Ovary (tissue), 9 donors: ENCODE data around the gene CSNK2B. TPM values are rescaled to one million over a fixed set of nuclear protein-coding genes. Genes with fewer than 3 reads are reported as not detected.
A peak's percentile ranks its signal among the peaks of the same experiment; 100 is the strongest.

Experiments used
- DNase-seq, 5 donors: peaks; one replicate each; pipeline ENCODE4 v3.0.0-alpha.2; 2019 to 2020
- H3K27ac ChIP-seq, 2 donors: fragments of 200-600 bp; one replicate each; pipeline versions ENCODE4 v1.5.1 to v1.8.0; 2019 to 2022
- H3K27me3 ChIP-seq: fragments of 200-600 bp; one replicate; pipeline ENCODE4 v1.8.0; 2022
- H3K36me3 ChIP-seq: fragments of 200-600 bp; sonication (generic); one replicate; pipeline ENCODE4 v1.5.1; 2019
- H3K4me1 ChIP-seq: one replicate; pipeline ENCODE4 v1.8.1; 2013; ENCODE audit warnings: mild to moderate bottlenecking, moderate library complexity; ENCODE audit not compliant: insufficient read depth
- H3K4me3 ChIP-seq: fragments of 200-600 bp; sonication (generic); one replicate; pipeline ENCODE4 v1.5.1; 2017
- H3K9me3 ChIP-seq, 2 donors: fragments of 200-600 bp in 1 of 2; sonication (generic) in 1 of 2; one replicate each; pipeline versions ENCODE4 v1.5.1 to v1.8.1; 2013 to 2019; ENCODE audit warnings: mild to moderate bottlenecking in 1 of 2, moderate library complexity in 1 of 2
- CTCF ChIP-seq, 3 donors: fragments of 450-650 bp in 2 of 3; fragments of 200-600 bp in 1 of 3; IDR thresholded peaks; one replicate each; pipeline versions ENCODE4 v1.5.1 to v1.8.0; 2016 to 2022; ENCODE audit warnings: antibody characterized with exemption in 3 of 3, mild to moderate bottlenecking in 1 of 3
- EP300 ChIP-seq: sonication (generic); formaldehyde crosslinking; IDR thresholded peaks from one replicate; pipeline ENCODE4 v1.6.1; 2017; ENCODE audit warnings: antibody characterized with exemption
- POLR2A ChIP-seq: fragments of 450-650 bp; IDR thresholded peaks from one replicate; pipeline ENCODE4 v1.6.1; 2017; ENCODE audit warnings: antibody characterized with exemption, mild to moderate bottlenecking, moderate library complexity
- WGBS, 3 donors: extraction: QIAGEN DNeasy Blood & Tissue Kit in 1 of 3; methylation state at CpG; one replicate each; pipeline versions ENCODE4 v1.1.5 to v1.1.7; 2013 to 2017; 5-methylcytosine and 5-hydroxymethylcytosine counted together
- intact Hi-C, 4 donors: fragments of 100-400 bp; cut with DNase I; formaldehyde crosslinking; loops; one replicate each; pipeline versions ENCODE4 v1.11.0 to v1.15.1; 2022 to 2023
- microRNA-seq, 3 donors: library from miRNA; unstranded; fragments of <30 nt; microRNA quantifications; one replicate each; pipeline versions ENCODE4 to v1.2.0, GENCODE V29; 2019 to 2020
- polyA plus RNA-seq, 2 donors: library from polyadenylated mRNA; stranded (reverse); fragments of 200-250 nt in 1 of 2; fragments of 350-450 nt in 1 of 2; fragmentation: Illumina TruSeq in 1 of 2; extraction: RNeasy Lipid Tissue Mini Kit (QIAGEN cat#74804) in 1 of 2; gene quantifications; one replicate each; pipeline ENCODE4 v1.2.3, GENCODE V29; 2013 to 2014
- small RNA-seq: library from RNA; depleted of rRNA; stranded (forward); fragments of <200 nt; gene quantifications from one replicate; pipeline ENCODE3, GENCODE V24; 2016
- total RNA-seq, 7 donors: library from RNA; depleted of rRNA in 2 of 7; stranded (reverse); fragments of >200 nt in 2 of 7; fragmentation: NEBNext Ultra II Directional in 3 of 7; extraction: Animal tissue kit (Norgen Biotek cat#: 25700) in 3 of 7; gene quantifications; one replicate each; pipeline versions ENCODE4 v1.1.0 to v1.2.4, GENCODE V29; 2016 to 2023
- donor health status: DM: no; HTN: no; CAD: no; lungs with moderate emphysema.
- donor health status: DM: no; HTN: no; CAD: no.
- donor health status: Bipolar disorder and iron deficiency.
- donor health status: DM: yes; HTN: yes; CAD: no.
- donor health status: DM: no; HTN: no; CAD: no.
- donor health status: DM: yes; HTN: yes; CAD: no.

The CSNK2B gene
- total and polyA plus RNA-seq, 9 donors, result 120 to 258 (median 144) TPM

- Histone ChIP-seq H3K36me3 (no peaks in the 10 kb centered on the region), H3K4me3 (no peak overlapping the region), H3K27me3 (no peaks in the 10 kb centered on the region), H3K9me3 (no peaks in the 10 kb centered on the region), H3K4me1 (no peaks in the 10 kb centered on the region), H3K27ac (no peak overlapping the region)
- no peak for DNase-seq
- 69 to 75% (median 72%) methylated on average over 10 of the region's 10 CpGs for WGBS, 3 donors
- intact Hi-C loops, result no loop called here
- no peak for TF ChIP-seq POLR2A
Measured at GRCh38 chr6:31717499-31718222, 51.8 kb downstream of the CSNK2B start.

- Histone ChIP-seq H3K4me1 (no peaks in the 10 kb centered on the region), H3K4me3 (no peak overlapping the region), H3K27me3 (no peaks in the 10 kb centered on the region), H3K9me3 (no peaks in the 10 kb centered on the region), H3K36me3 (no peaks in the 10 kb centered on the region), H3K27ac (no peak overlapping the region)
- intact Hi-C loops, result no loop called here
- TF ChIP-seq CTCF (IDR thresholded peaks at IDR 0.05) (no peak), POLR2A (no peak), EP300 (no peak)
- no peak for DNase-seq
- WGBS, 3 donors, result 71 to 85% (median 81%) methylated on average over 1 of the region's 1 CpG
Measured at GRCh38 chr6:31718265-31718664, 52.4 kb downstream of the CSNK2B start.

- Histone ChIP-seq H3K4me1 (no peaks in the 10 kb centered on the region), H3K9me3 (no peaks in the 10 kb centered on the region), H3K4me3 (no peak overlapping the region), H3K27ac (no peak overlapping the region), H3K27me3 (no peaks in the 10 kb centered on the region), H3K36me3 (no peaks in the 10 kb centered on the region)
- no peak for TF ChIP-seq EP300
- TF ChIP-seq CTCF (IDR thresholded peaks at IDR 0.05), result no peak
- TF ChIP-seq POLR2A, result no peak
- WGBS, 3 donors, result 60 to 80% (median 70%) methylated on average over 6 of the region's 6 CpGs
- intact Hi-C loops, result no loop called here
- DNase-seq, result no peak
Measured at GRCh38 chr6:31719001-31719400, 53.1 kb downstream of the CSNK2B start.

Small RNA genes lying within 50 kb of the gene (microRNA-seq; reads per million reads assigned to microRNA genes)
- 0.18 to 0.75 (median 0.63) reads per million in 3 donors for gene MIR4646
- gene MIR6832, result 0 to 0.18 (median 0) reads per million in 3 donors

Small RNA genes lying within 50 kb of the gene (small RNA-seq; reads per million reads assigned to genes)
- gene LY6G6D (not detected), gene MIR4646 (not detected), gene MIR6832 (not detected), gene RF00019 (not detected), gene SNORA38 (2.1 reads per million, percentile 72 among the genes with 10 or more reads in this experiment)

Other genes with a start within 250 kb of the CSNK2B start
Only the 30 nearest of the 37 such genes appear.
- not detected for gene MCCD1, start 137.1 kb upstream of the CSNK2B start, total RNA-seq
- gene MCCD1, start 137.1 kb upstream of the CSNK2B start, polyA plus RNA-seq, result not detected
- gene DDX39B, start 124.1 kb upstream of the CSNK2B start, total RNA-seq, result 100 to 1,000 TPM; 212 to 404 (median 362) TPM
- gene DDX39B, start 124.1 kb upstream of the CSNK2B start, polyA plus RNA-seq, result 100 to 1,000 TPM; 219 to 278 TPM
- 1 to 10 TPM in 6 of 7 donors, under 1 TPM in 1; 0.93 to 3.7 (median 2.3) TPM for gene ATP6V1G2, start 119.5 kb upstream of the CSNK2B start, total RNA-seq
- gene ATP6V1G2, start 119.5 kb upstream of the CSNK2B start, polyA plus RNA-seq, result 1 to 10 TPM; 3.0 to 9.3 TPM
- gene NFKBIL1, start 118.5 kb upstream of the CSNK2B start, total RNA-seq, result 10 to 100 TPM; 23.6 to 32.4 (median 27.5) TPM
- 10 to 100 TPM in 1 of 2 donors, 1 to 10 TPM in 1; 8.2 to 46.0 TPM for gene NFKBIL1, start 118.5 kb upstream of the CSNK2B start, polyA plus RNA-seq
- gene LTA, start 93.8 kb upstream of the CSNK2B start, total RNA-seq, result 1 to 10 TPM in 1 of 7 donors, under 1 TPM in 1, not detected in 5; 0.18 to 1.3 TPM
- gene LTA, start 93.8 kb upstream of the CSNK2B start, polyA plus RNA-seq, result under 1 TPM; 0.17 to 0.43 TPM
- 1 to 10 TPM in 2 of 7 donors, under 1 TPM in 3, not detected in 2; 0.24 to 3.0 (median 0.56) TPM for gene TNF, start 90.5 kb upstream of the CSNK2B start, total RNA-seq
- 1 to 10 TPM in 1 of 2 donors, not detected in 1; 1.0 TPM for gene TNF, start 90.5 kb upstream of the CSNK2B start, polyA plus RNA-seq
- 1 to 10 TPM in 1 of 7 donors, under 1 TPM in 3, not detected in 3; 0.42 to 1.8 (median 0.62) TPM for gene LTB, start 83.7 kb upstream of the CSNK2B start, total RNA-seq
- gene LTB, start 83.7 kb upstream of the CSNK2B start, polyA plus RNA-seq, result under 1 TPM; 0.48 to 0.73 TPM
- gene LST1, start 79.8 kb upstream of the CSNK2B start, total RNA-seq, result 10 to 100 TPM in 3 of 7 donors, 1 to 10 TPM in 4; 3.8 to 34.0 (median 8.6) TPM
- gene LST1, start 79.8 kb upstream of the CSNK2B start, polyA plus RNA-seq, result 10 to 100 TPM in 1 of 2 donors, 1 to 10 TPM in 1; 8.1 to 12.2 TPM
- under 1 TPM in 1 of 7 donors, not detected in 6; 0.59 TPM for gene NCR3, start 73.1 kb upstream of the CSNK2B start, total RNA-seq
- gene NCR3, start 73.1 kb upstream of the CSNK2B start, polyA plus RNA-seq, result under 1 TPM in 1 of 2 donors, not detected in 1; 0.27 TPM
- gene AIF1, start 50.8 kb upstream of the CSNK2B start, total RNA-seq, result 10 to 100 TPM in 4 of 7 donors, 1 to 10 TPM in 3; 4.5 to 26.6 (median 12.9) TPM
- gene AIF1, start 50.8 kb upstream of the CSNK2B start, polyA plus RNA-seq, result 10 to 100 TPM; 24.5 to 82.4 TPM
- 100 to 1,000 TPM in 5 of 7 donors, 10 to 100 TPM in 2; 48.5 to 222 (median 180) TPM for gene PRRC2A, start 45.4 kb upstream of the CSNK2B start, total RNA-seq
- 100 to 1,000 TPM in 1 of 2 donors, 10 to 100 TPM in 1; 64.8 to 104 TPM for gene PRRC2A, start 45.4 kb upstream of the CSNK2B start, polyA plus RNA-seq
- gene BAG6, start 13.4 kb upstream of the CSNK2B start, total RNA-seq, result 100 to 1,000 TPM; 113 to 246 (median 209) TPM
- gene BAG6, start 13.4 kb upstream of the CSNK2B start, polyA plus RNA-seq, result 100 to 1,000 TPM; 140 to 170 TPM
- gene APOM, start 10.2 kb upstream of the CSNK2B start, total RNA-seq, result 1 to 10 TPM; 1.3 to 7.2 (median 4.0) TPM
- 1 to 10 TPM; 1.5 to 7.7 TPM for gene APOM, start 10.2 kb upstream of the CSNK2B start, polyA plus RNA-seq
- 10 to 100 TPM; 13.9 to 26.2 (median 22.6) TPM for gene C6orf47, start 5.3 kb upstream of the CSNK2B start, total RNA-seq
- 10 to 100 TPM; 15.9 to 17.6 TPM for gene C6orf47, start 5.3 kb upstream of the CSNK2B start, polyA plus RNA-seq
- gene GPANK1, start 1.1 kb upstream of the CSNK2B start, total RNA-seq, result 10 to 100 TPM; 14.6 to 19.9 (median 16.5) TPM
- gene GPANK1, start 1.1 kb upstream of the CSNK2B start, polyA plus RNA-seq, result 10 to 100 TPM; 25.1 to 26.6 TPM
- 10 to 100 TPM in 5 of 7 donors, 1 to 10 TPM in 2; 8.5 to 28.4 (median 13.1) TPM for gene LY6G5B, start 3.9 kb downstream of the CSNK2B start, total RNA-seq
- gene LY6G5B, start 3.9 kb downstream of the CSNK2B start, polyA plus RNA-seq, result 10 to 100 TPM; 11.4 to 15.0 TPM
- gene LY6G5C, start 15.0 kb downstream of the CSNK2B start, total RNA-seq, result 1 to 10 TPM in 6 of 7 donors, not detected in 1; 1.2 to 2.3 (median 2.0) TPM
- gene LY6G5C, start 15.0 kb downstream of the CSNK2B start, polyA plus RNA-seq, result 1 to 10 TPM; 2.7 to 3.7 TPM
- 10 to 100 TPM; 31.1 to 60.4 (median 37.6) TPM for gene ABHD16A, start 37.2 kb downstream of the CSNK2B start, total RNA-seq
- 10 to 100 TPM; 25.4 to 35.2 TPM for gene ABHD16A, start 37.2 kb downstream of the CSNK2B start, polyA plus RNA-seq
- gene LY6G6F, start 40.8 kb downstream of the CSNK2B start, total RNA-seq, result not detected
- not detected for gene LY6G6F, start 40.8 kb downstream of the CSNK2B start, polyA plus RNA-seq
- gene LY6G6D, start 49.3 kb downstream of the CSNK2B start, total RNA-seq, result not detected
- gene LY6G6D, start 49.3 kb downstream of the CSNK2B start, polyA plus RNA-seq, result not detected
- 1 to 10 TPM in 2 of 7 donors, not detected in 5; 1.0 to 4.9 TPM for gene LY6G6C, start 55.7 kb downstream of the CSNK2B start, total RNA-seq
- under 1 TPM in 1 of 2 donors, not detected in 1; 0.17 TPM for gene LY6G6C, start 55.7 kb downstream of the CSNK2B start, polyA plus RNA-seq
- under 1 TPM in 3 of 7 donors, not detected in 4; 0.15 to 0.94 (median 0.69) TPM for gene MPIG6B, start 57.3 kb downstream of the CSNK2B start, total RNA-seq
- under 1 TPM; 0.06 to 0.60 TPM for gene MPIG6B, start 57.3 kb downstream of the CSNK2B start, polyA plus RNA-seq
- gene DDAH2, start 63.2 kb downstream of the CSNK2B start, total RNA-seq, result 100 to 1,000 TPM in 3 of 7 donors, 10 to 100 TPM in 4; 61.2 to 139 (median 95.2) TPM
- gene DDAH2, start 63.2 kb downstream of the CSNK2B start, polyA plus RNA-seq, result 100 to 1,000 TPM in 1 of 2 donors, 10 to 100 TPM in 1; 23.9 to 127 TPM
- 100 to 1,000 TPM; 128 to 208 (median 184) TPM for gene CLIC1, start 70.5 kb downstream of the CSNK2B start, total RNA-seq
- 100 to 1,000 TPM; 199 to 473 TPM for gene CLIC1, start 70.5 kb downstream of the CSNK2B start, polyA plus RNA-seq
- gene MSH5, start 73.9 kb downstream of the CSNK2B start, total RNA-seq, result 10 to 100 TPM in 4 of 7 donors, 1 to 10 TPM in 3; 8.6 to 19.1 (median 14.5) TPM
- gene MSH5, start 73.9 kb downstream of the CSNK2B start, polyA plus RNA-seq, result 1 to 10 TPM; 4.8 to 7.8 TPM
- gene SAPCD1, start 96.6 kb downstream of the CSNK2B start, total RNA-seq, result 1 to 10 TPM in 5 of 7 donors, under 1 TPM in 1, not detected in 1; 0.94 to 5.2 (median 3.6) TPM
- 1 to 10 TPM; 1.6 to 2.9 TPM for gene SAPCD1, start 96.6 kb downstream of the CSNK2B start, polyA plus RNA-seq
- 10 to 100 TPM in 1 of 7 donors, 1 to 10 TPM in 5, under 1 TPM in 1; 0.48 to 25.2 (median 1.7) TPM for gene VWA7, start 111.2 kb downstream of the CSNK2B start, total RNA-seq
- under 1 TPM; 0.18 to 0.62 TPM for gene VWA7, start 111.2 kb downstream of the CSNK2B start, polyA plus RNA-seq
- 10 to 100 TPM; 16.0 to 73.6 (median 44.1) TPM for gene VARS1, start 129.7 kb downstream of the CSNK2B start, total RNA-seq
- 10 to 100 TPM; 21.1 to 29.8 TPM for gene VARS1, start 129.7 kb downstream of the CSNK2B start, polyA plus RNA-seq
- gene LSM2, start 140.9 kb downstream of the CSNK2B start, total RNA-seq, result 10 to 100 TPM; 35.9 to 58.3 (median 47.5) TPM
- gene LSM2, start 140.9 kb downstream of the CSNK2B start, polyA plus RNA-seq, result 10 to 100 TPM; 51.2 to 90.7 TPM
- 1 to 10 TPM; 1.3 to 6.1 (median 3.9) TPM for gene HSPA1L, start 149.2 kb downstream of the CSNK2B start, total RNA-seq
- gene HSPA1L, start 149.2 kb downstream of the CSNK2B start, polyA plus RNA-seq, result 1 to 10 TPM; 3.2 to 6.1 TPM